D721Med (cell line): ENCODE measurements around the gene BEGAIN.

Source experiments
- DNase-seq: peaks from one replicate; pipeline ENCODE4 v3.0.0; 2011; ENCODE audit warnings: low spot score; ENCODE audit not compliant: insufficient read length
- FAIRE-seq: peaks from 2 replicates; lab custom pipeline; 2011; peaks lifted over from hg19 to GRCh38; lab: Jason Lieb, UNC
- CTCF ChIP-seq: IDR thresholded peaks from 2 replicates; pipeline ENCODE4 v1.5.1; 2012; ENCODE audit warnings: mild to moderate bottlenecking, control low read depth; ENCODE audit not compliant: insufficient read depth; ENCODE audit errors: missing control alignments

BEGAIN gene

GRCh38 chr14:100487304-100487703 lies 99.9 kb downstream of the BEGAIN start:
- FAIRE-seq (no peak), DNase-seq (no peak)
- TF ChIP-seq CTCF: no peak
